AG09309 (cell line): ENCODE results near the gene BOLL.
A peak's percentile ranks its signal among the peaks of the same experiment; 100 is the strongest.

Experiments used
- DNase-seq: peaks from one replicate; pipeline ENCODE4 v3.0.0-alpha.2; 2010; ENCODE audit warnings: low read depth
- H3K4me3 ChIP-seq: 2 replicates; pipeline ENCODE4 v1.5.1; 2011; ENCODE audit warnings: mild to moderate bottlenecking, low read depth, low read length, moderate library complexity; ENCODE audit not compliant: control insufficient read depth
- TF ChIP-seq, protein P1 (sequence below): IDR thresholded peaks from 2 replicates; pipeline ENCODE4 v1.5.1; 2011; ENCODE audit warnings: mild to moderate bottlenecking, low read depth, low read length, inconsistent platforms; ENCODE audit not compliant: insufficient read depth, control insufficient read depth; ENCODE audit errors: missing control alignments

The BOLL gene

GRCh38 chr2:197707316-197708213, 77.6 kb downstream of the BOLL start:
- peak overlapping the region; percentile 67 for H3K4me3 ChIP-seq
- TF ChIP-seq, protein P1, sequence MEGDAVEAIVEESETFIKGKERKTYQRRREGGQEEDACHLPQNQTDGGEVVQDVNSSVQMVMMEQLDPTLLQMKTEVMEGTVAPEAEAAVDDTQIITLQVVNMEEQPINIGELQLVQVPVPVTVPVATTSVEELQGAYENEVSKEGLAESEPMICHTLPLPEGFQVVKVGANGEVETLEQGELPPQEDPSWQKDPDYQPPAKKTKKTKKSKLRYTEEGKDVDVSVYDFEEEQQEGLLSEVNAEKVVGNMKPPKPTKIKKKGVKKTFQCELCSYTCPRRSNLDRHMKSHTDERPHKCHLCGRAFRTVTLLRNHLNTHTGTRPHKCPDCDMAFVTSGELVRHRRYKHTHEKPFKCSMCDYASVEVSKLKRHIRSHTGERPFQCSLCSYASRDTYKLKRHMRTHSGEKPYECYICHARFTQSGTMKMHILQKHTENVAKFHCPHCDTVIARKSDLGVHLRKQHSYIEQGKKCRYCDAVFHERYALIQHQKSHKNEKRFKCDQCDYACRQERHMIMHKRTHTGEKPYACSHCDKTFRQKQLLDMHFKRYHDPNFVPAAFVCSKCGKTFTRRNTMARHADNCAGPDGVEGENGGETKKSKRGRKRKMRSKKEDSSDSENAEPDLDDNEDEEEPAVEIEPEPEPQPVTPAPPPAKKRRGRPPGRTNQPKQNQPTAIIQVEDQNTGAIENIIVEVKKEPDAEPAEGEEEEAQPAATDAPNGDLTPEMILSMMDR, result peak; percentile 61
- peak; percentile 28 for DNase-seq

- TF ChIP-seq, protein P1, result no peak
- no peak for DNase-seq
- peak overlapping the region; percentile 67 for H3K4me3 ChIP-seq
These were observed 78.3 kb downstream of the BOLL start for GRCh38 chr2:197706839-197707207.

DNA sequence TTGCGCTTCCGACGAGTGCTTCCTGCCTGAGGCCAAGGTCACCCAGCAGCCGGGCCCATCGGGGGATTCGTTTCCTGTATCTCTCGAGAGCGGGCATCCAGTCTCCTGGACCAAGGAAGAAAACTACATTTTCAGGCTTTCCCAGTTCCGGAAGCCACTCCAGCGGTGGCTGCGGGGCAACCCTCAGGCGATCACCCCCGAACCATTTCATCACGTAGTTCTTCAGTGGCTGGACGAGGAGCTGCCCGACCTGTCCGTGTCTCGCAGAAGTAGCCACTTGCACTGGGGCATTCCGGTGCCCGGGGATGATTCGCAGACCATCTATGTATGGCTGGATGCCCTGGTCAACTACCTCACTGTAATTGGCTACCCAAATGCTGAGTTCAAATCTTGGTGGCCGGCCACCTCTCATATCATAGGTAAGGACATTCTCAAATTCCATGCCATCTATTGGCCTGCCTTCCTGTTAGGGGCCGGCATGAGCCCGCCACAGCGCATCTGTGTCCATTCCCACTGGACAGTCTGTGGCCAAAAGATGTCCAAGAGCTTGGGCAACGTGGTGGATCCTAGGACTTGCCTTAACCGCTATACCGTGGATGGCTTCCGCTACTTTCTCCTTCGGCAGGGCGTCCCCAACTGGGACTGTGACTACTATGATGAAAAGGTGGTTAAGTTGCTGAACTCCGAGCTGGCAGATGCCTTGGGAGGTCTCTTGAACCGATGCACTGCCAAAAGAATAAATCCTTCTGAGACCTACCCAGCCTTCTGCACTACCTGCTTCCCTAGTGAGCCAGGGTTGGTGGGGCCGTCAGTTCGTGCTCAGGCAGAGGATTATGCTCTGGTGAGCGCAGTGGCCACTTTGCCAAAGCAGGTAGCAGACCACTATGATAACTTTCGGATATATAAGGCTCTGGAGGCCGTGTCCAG, 78.9 kb downstream of the BOLL start:
- no peak for DNase-seq
- H3K4me3 ChIP-seq, result peak overlapping the region; percentile 67
- TF ChIP-seq, protein P1, result no peak

DNA sequence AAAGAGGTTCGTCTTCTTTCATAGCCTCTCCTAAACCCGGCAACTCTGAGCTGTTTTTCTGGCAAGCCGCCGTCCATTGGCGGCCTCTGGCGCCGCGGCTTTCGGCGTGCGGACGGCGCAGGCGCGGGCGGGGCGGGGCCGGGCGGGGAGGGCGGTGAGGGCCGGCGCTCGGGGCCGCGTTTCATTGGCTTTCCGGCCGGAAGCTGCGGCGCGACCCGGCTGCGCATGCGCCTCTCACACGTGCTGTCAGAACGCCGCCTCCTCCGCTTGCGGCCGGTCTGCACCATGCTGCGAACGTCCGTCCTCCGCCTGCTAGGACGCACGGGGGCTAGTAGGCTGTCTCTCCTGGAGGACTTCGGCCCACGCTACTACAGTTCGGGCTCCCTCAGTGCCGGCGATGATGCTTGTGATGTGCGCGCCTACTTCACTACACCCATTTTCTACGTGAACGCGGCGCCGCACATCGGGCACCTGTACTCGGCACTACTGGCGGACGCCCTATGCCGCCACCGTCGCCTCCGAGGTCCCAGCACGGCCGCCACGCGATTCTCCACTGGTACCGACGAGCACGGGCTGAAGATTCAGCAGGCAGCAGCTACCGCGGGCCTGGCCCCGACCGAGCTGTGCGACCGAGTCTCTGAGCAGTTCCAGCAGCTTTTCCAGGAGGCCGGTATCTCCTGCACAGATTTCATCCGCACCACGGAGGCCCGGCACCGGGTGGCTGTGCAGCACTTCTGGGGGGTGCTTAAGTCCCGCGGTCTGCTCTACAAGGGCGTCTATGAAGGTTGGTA, 79.8 kb downstream of the BOLL start, which contains the start of gene MARS2:
Gene MARS2 (plus strand): TSS at position 249 of the 791 bp plus-strand sequence. CDS start 37 bp downstream, at position 286.
- TF ChIP-seq, protein P1, result no peak
- peak; percentile 60 for DNase-seq
- H3K4me3 ChIP-seq, result peak within 1 kb of the TSS; percentile 67

- TF ChIP-seq, protein P1, result no peak
These were observed 80.5 kb downstream of the BOLL start for GRCh38 chr2:197704434-197705120.

More at GRCh38 chr2:197704434-197705120, 80.5 kb downstream of the BOLL start:
- H3K4me3 ChIP-seq, result peak overlapping the region; percentile 39
- no peak for DNase-seq
